Neural cell (in vitro differentiated cells): Measurements from ENCODE around the gene PLK3. TPM values are rescaled to one million over a fixed set of nuclear protein-coding genes. Genes with fewer than 3 reads are reported as not detected.

Experiments
- H2AFZ ChIP-seq: fragments of 200-600, 300-800 bp; sonication (generic), shearing (Covaris generic); 2 replicates; pipeline ENCODE4 v1.6.0; 2014; ENCODE audit warnings: low read depth, mild to moderate bottlenecking, antibody characterized with exemption, low read length, moderate library complexity
- H3F3A ChIP-seq: fragments of 200-600 bp; shearing (Covaris generic); 2 replicates; pipeline ENCODE4 v1.6.1; 2016; ENCODE audit warnings: mild to moderate bottlenecking, moderate library complexity, mixed read lengths, antibody characterized with exemption, low read length; ENCODE audit not compliant: insufficient read depth, poor library complexity, severe bottlenecking
- H3K27ac ChIP-seq: fragments of 200-600, 300-800 bp; sonication (generic), shearing (Covaris generic); 2 replicates; pipeline ENCODE4 v1.5.1; 2014; ENCODE audit warnings: mild to moderate bottlenecking, low read length, moderate library complexity
- H3K27me3 ChIP-seq: fragments of 300-800, 200-600 bp; sonication (generic), shearing (Covaris generic); 2 replicates; pipeline ENCODE4 v1.6.0; 2014; ENCODE audit warnings: mild to moderate bottlenecking, low read depth, low read length, moderate library complexity; ENCODE audit not compliant: insufficient read depth
- H3K36me3 ChIP-seq: fragments of 300-800, 200-600 bp; sonication (generic), shearing (Covaris generic); 2 replicates; pipeline ENCODE4 v1.5.1; 2014; ENCODE audit warnings: mild to moderate bottlenecking, antibody characterized with exemption, low read length, moderate library complexity; ENCODE audit not compliant: insufficient read depth
- H3K4me2 ChIP-seq: fragments of 300-800, 200-600 bp; sonication (generic), shearing (Covaris generic); 2 replicates; pipeline ENCODE4 v1.6.0; 2014; ENCODE audit warnings: mild to moderate bottlenecking, low read length
- H3K4me3 ChIP-seq: fragments of 300-800, 200-600 bp; sonication (generic), shearing (Covaris generic); 2 replicates; pipeline ENCODE4 v1.5.1; 2014; ENCODE audit warnings: mild to moderate bottlenecking, low read length, moderate library complexity
- H3K79me2 ChIP-seq: fragments of 200-600 bp; shearing (Covaris generic); replicated peaks from 2 replicates; pipeline ENCODE4 v1.6.0; 2014; ENCODE audit warnings: mild to moderate bottlenecking, low read length, moderate library complexity; ENCODE audit not compliant: insufficient read depth
- H3K9ac ChIP-seq: fragments of 300-800, 200-600 bp; sonication (generic), shearing (Covaris generic); 2 replicates; pipeline ENCODE4 v1.6.1; 2016; ENCODE audit warnings: mild to moderate bottlenecking, low read length, mixed read lengths
- H3K9me2 ChIP-seq: fragments of 200-600 bp; shearing (Covaris generic); 2 replicates; pipeline ENCODE4 v1.6.1; 2016; ENCODE audit warnings: mild to moderate bottlenecking, low read length, mixed read lengths; ENCODE audit not compliant: insufficient read depth
- H3K9me3 ChIP-seq: fragments of 200-600, 300-800 bp; sonication (generic), shearing (Covaris generic); 2 replicates; pipeline ENCODE4 v1.6.1; 2016; ENCODE audit warnings: mild to moderate bottlenecking, mixed run types, low read length, moderate library complexity, mixed read lengths
- H4K20me1 ChIP-seq: fragments of 200-600 bp; shearing (Covaris generic); 2 replicates; pipeline ENCODE4 v1.6.1; 2016; ENCODE audit warnings: mild to moderate bottlenecking, mixed run types; ENCODE audit not compliant: insufficient read depth
- EP300 ChIP-seq: fragments of 450-650 bp; conservative IDR thresholded peaks from 2 replicates; pipeline ENCODE4 v1.6.1; 2014; ENCODE audit warnings: antibody characterized with exemption, mild to moderate bottlenecking, moderate library complexity; ENCODE audit not compliant: poor library complexity, severe bottlenecking
- EZH2 ChIP-seq: fragments of 200-600, 300-800 bp; shearing (Covaris generic), sonication (generic); IDR thresholded peaks from 2 replicates; pipeline ENCODE4 v1.6.1; 2014; ENCODE audit warnings: antibody characterized with exemption, low read length, borderline replicate concordance, mild to moderate bottlenecking; ENCODE audit not compliant: insufficient read depth, poor library complexity, severe bottlenecking
- MXI1 ChIP-seq: fragments of 450-650 bp; conservative IDR thresholded peaks from 2 replicates; pipeline ENCODE4 v1.6.1; 2014; ENCODE audit warnings: antibody characterized with exemption, mild to moderate bottlenecking; ENCODE audit not compliant: poor library complexity, severe bottlenecking
- POLR2AphosphoS5 ChIP-seq: IDR thresholded peaks from 2 replicates; pipeline ENCODE4 v1.6.1; 2012
- RAD21 ChIP-seq: fragments of 450-650 bp; conservative IDR thresholded peaks from 2 replicates; pipeline ENCODE4 v1.6.1; 2014; ENCODE audit warnings: antibody characterized with exemption, mild to moderate bottlenecking, moderate library complexity
- SMC3 ChIP-seq: fragments of 450-650 bp; conservative IDR thresholded peaks from 2 replicates; pipeline ENCODE4 v1.6.1; 2014; ENCODE audit warnings: antibody characterized with exemption, mild to moderate bottlenecking, moderate library complexity; ENCODE audit not compliant: poor library complexity
- TAF1 ChIP-seq: IDR thresholded peaks from 2 replicates; pipeline ENCODE4 v1.6.1; 2012; ENCODE audit warnings: low read depth
- polyA plus RNA-seq: library from polyadenylated mRNA; depleted of rRNA; stranded (reverse); fragments of >200 nt; gene quantifications from 2 replicates; pipeline ENCODE4 v1.2.3, GENCODE V29; 2014
- TF ChIP-seq, protein P1 (sequence below): fragments of 450-650 bp; IDR thresholded peaks from 2 replicates; pipeline ENCODE4 v1.5.1; 2014; ENCODE audit warnings: antibody characterized with exemption, mild to moderate bottlenecking, moderate library complexity; ENCODE audit not compliant: poor library complexity, severe bottlenecking
- TF ChIP-seq, protein P2 (sequence below): IDR thresholded peaks from 2 replicates; pipeline ENCODE4 v1.6.1; 2012; ENCODE audit warnings: borderline replicate concordance

PLK3 gene
- polyA plus RNA-seq, 1 donor from 2014 or later, result 8.3 TPM

DNA sequence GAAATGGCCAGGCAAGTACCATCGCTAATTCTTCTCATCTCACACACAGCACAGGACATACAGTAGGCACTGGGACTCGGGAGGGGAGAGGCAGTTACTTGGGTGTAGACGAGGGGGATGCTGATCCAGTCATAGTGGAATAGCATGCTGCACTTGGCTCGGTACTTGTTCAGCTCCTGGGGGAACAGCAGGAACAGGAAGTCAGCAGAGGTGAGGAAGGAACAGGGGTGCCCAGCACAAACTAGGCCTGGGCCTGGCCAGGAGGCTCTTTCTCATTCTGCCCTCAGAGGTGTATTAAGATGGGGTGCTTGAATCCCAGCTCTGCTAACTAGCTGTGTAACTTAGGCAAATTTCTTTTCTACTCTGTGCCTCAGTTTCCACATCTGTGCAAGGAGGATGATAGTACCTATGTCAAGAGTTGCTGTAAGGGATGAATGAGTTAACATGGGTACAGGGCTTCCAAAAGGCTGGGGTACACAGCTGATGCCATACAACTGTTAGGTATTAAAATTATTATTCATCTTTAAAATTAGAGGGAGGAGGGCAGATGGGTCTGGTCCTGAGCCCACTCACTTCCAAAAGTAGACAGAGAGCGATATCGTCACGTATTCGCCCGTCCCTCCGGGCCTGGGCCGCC, 14.6 kb upstream of the PLK3 start:
- TF ChIP-seq, protein P1, sequence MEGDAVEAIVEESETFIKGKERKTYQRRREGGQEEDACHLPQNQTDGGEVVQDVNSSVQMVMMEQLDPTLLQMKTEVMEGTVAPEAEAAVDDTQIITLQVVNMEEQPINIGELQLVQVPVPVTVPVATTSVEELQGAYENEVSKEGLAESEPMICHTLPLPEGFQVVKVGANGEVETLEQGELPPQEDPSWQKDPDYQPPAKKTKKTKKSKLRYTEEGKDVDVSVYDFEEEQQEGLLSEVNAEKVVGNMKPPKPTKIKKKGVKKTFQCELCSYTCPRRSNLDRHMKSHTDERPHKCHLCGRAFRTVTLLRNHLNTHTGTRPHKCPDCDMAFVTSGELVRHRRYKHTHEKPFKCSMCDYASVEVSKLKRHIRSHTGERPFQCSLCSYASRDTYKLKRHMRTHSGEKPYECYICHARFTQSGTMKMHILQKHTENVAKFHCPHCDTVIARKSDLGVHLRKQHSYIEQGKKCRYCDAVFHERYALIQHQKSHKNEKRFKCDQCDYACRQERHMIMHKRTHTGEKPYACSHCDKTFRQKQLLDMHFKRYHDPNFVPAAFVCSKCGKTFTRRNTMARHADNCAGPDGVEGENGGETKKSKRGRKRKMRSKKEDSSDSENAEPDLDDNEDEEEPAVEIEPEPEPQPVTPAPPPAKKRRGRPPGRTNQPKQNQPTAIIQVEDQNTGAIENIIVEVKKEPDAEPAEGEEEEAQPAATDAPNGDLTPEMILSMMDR, result no peak
- TF ChIP-seq EP300 (no peak), POLR2AphosphoS5 (no peak), TAF1 (no peak), SMC3 (no peak), MXI1 (no peak), RAD21 (no peak), EZH2 (no peak)
- TF ChIP-seq, protein P2, sequence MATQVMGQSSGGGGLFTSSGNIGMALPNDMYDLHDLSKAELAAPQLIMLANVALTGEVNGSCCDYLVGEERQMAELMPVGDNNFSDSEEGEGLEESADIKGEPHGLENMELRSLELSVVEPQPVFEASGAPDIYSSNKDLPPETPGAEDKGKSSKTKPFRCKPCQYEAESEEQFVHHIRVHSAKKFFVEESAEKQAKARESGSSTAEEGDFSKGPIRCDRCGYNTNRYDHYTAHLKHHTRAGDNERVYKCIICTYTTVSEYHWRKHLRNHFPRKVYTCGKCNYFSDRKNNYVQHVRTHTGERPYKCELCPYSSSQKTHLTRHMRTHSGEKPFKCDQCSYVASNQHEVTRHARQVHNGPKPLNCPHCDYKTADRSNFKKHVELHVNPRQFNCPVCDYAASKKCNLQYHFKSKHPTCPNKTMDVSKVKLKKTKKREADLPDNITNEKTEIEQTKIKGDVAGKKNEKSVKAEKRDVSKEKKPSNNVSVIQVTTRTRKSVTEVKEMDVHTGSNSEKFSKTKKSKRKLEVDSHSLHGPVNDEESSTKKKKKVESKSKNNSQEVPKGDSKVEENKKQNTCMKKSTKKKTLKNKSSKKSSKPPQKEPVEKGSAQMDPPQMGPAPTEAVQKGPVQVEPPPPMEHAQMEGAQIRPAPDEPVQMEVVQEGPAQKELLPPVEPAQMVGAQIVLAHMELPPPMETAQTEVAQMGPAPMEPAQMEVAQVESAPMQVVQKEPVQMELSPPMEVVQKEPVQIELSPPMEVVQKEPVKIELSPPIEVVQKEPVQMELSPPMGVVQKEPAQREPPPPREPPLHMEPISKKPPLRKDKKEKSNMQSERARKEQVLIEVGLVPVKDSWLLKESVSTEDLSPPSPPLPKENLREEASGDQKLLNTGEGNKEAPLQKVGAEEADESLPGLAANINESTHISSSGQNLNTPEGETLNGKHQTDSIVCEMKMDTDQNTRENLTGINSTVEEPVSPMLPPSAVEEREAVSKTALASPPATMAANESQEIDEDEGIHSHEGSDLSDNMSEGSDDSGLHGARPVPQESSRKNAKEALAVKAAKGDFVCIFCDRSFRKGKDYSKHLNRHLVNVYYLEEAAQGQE, result no peak
- H3K79me2 ChIP-seq, result no peaks in the 10 kb centered on the region
- no peak overlapping the region for H3K27ac ChIP-seq
- no peak overlapping the region for H2AFZ ChIP-seq
- no peaks in the 10 kb centered on the region for H3F3A ChIP-seq
- H3K4me3 ChIP-seq, result no peak overlapping the region
- no peak overlapping the region for H3K9ac ChIP-seq
- peaks cover 24% of the 10 kb centered on the region for H3K27me3 ChIP-seq
- no peaks in the 10 kb centered on the region for H4K20me1 ChIP-seq
- H3K9me2 ChIP-seq, result no peaks in the 10 kb centered on the region
- no peaks in the 10 kb centered on the region for H3K9me3 ChIP-seq
- no peaks in the 10 kb centered on the region for H3K36me3 ChIP-seq
- no peak overlapping the region for H3K4me2 ChIP-seq

DNA sequence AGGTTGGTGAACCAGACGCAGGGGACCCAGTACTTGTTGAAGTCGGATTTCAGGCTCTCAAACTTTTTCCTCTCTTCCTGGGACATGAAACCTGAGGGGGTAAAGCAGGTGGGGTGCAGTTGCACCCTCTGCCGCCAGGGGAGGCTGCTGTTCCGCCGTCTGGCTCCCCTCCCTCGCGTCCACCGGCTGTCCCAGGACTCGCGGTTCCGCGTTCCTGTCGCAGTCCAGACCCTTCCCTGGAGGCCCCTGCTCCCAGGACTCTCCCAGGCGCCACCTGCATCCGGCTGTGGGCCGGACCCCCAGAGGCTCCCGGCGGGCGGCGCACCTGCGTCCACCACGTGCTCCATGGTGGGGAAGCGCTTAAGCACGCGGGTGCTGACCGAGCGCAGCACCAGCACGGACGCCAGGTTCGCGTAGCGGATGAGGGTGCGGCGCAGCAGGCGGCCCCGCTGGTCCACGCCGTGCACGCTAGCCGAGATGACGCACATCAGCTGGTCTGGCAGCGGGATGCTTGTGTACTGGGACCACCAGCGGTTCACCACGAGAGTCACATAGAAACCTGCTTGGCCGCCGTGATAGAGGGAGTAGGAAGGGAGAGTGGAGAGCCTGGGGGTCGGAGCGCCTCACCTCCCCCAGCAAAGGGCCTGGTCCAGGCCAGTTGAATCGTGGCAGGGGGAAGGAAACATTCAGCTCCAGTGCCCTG, 13.9 kb upstream of the PLK3 start:
- H3K36me3 ChIP-seq, result no peaks in the 10 kb centered on the region
- H2AFZ ChIP-seq, result no peak overlapping the region
- peaks cover 24% of the 10 kb centered on the region for H3K27me3 ChIP-seq
- H3K4me2 ChIP-seq, result no peak overlapping the region
- H3K4me3 ChIP-seq, result peak overlapping the region; percentile 21
- H4K20me1 ChIP-seq, result no peaks in the 10 kb centered on the region
- no peak for TF ChIP-seq SMC3
- TF ChIP-seq, protein P1, result peak; percentile 50
- H3F3A ChIP-seq, result no peaks in the 10 kb centered on the region
- H3K9ac ChIP-seq, result no peak overlapping the region
- no peak overlapping the region for H3K27ac ChIP-seq
- no peaks in the 10 kb centered on the region for H3K9me2 ChIP-seq
- H3K9me3 ChIP-seq, result no peaks in the 10 kb centered on the region
- no peaks in the 10 kb centered on the region for H3K79me2 ChIP-seq
